Loucy (cell line): ENCODE results near the gene PPP2R3B.
"Not testable (repeated sequence)": the region's sequence is repeated elsewhere in the genome, so short reads cannot be mapped to it uniquely, and the experiment has no call there.

ENCODE experiments used
- EZH2phosphoT487 ChIP-seq: fragments of 200-600 bp; IDR thresholded peaks from 2 replicates; pipeline ENCODE4 v1.6.1; 2018; ENCODE audit warnings: antibody characterized with exemption, mild to moderate bottlenecking, moderate library complexity, borderline replicate concordance
- TF ChIP-seq, protein P1 (sequence below): fragments of 200-600 bp; sonication (generic); conservative IDR thresholded peaks from 2 replicates; pipeline ENCODE4 v1.5.1; 2014; ENCODE audit warnings: mild to moderate bottlenecking, antibody characterized with exemption, low read length

- TF ChIP-seq, protein P1, sequence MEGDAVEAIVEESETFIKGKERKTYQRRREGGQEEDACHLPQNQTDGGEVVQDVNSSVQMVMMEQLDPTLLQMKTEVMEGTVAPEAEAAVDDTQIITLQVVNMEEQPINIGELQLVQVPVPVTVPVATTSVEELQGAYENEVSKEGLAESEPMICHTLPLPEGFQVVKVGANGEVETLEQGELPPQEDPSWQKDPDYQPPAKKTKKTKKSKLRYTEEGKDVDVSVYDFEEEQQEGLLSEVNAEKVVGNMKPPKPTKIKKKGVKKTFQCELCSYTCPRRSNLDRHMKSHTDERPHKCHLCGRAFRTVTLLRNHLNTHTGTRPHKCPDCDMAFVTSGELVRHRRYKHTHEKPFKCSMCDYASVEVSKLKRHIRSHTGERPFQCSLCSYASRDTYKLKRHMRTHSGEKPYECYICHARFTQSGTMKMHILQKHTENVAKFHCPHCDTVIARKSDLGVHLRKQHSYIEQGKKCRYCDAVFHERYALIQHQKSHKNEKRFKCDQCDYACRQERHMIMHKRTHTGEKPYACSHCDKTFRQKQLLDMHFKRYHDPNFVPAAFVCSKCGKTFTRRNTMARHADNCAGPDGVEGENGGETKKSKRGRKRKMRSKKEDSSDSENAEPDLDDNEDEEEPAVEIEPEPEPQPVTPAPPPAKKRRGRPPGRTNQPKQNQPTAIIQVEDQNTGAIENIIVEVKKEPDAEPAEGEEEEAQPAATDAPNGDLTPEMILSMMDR, result not testable (repeated sequence)
- TF ChIP-seq EZH2phosphoT487, result not testable (repeated sequence)
These were observed 28.8 kb upstream of the PPP2R3B start for GRCh38 chrX:415498-415897.
